HFFc6 (cell line): ENCODE data around the gene SLC4A5. TPM values are rescaled to one million over a fixed set of nuclear protein-coding genes. Genes with fewer than 3 reads are reported as not detected.

Source experiments
- DNase-seq: peaks from one replicate; pipeline ENCODE4 v3.0.0-alpha.2; 2018
- H3K27ac Mint-ChIP-seq: 2 replicates; pipeline ENCODE4 v1.8.0; 2020; ENCODE audit warnings: mild to moderate bottlenecking, mixed read lengths
- H3K27me3 Mint-ChIP-seq: 2 replicates; pipeline ENCODE4 v1.8.0; 2021; ENCODE audit warnings: mild to moderate bottlenecking, moderate library complexity, mixed read lengths; ENCODE audit not compliant: insufficient read depth
- H3K36me3 Mint-ChIP-seq: 2 replicates; pipeline ENCODE4 v1.8.0; 2021; ENCODE audit warnings: low read depth, mixed read lengths
- H3K4me1 Mint-ChIP-seq: 2 replicates; pipeline ENCODE4 v1.8.0; 2020; ENCODE audit warnings: low read depth, mixed read lengths
- H3K4me3 Mint-ChIP-seq: 2 replicates; pipeline ENCODE4 v1.8.0; 2020; ENCODE audit warnings: mild to moderate bottlenecking, moderate library complexity, mixed read lengths
- H3K9me3 Mint-ChIP-seq: 2 replicates; pipeline ENCODE4 v1.8.0; 2020; ENCODE audit warnings: mild to moderate bottlenecking, mixed read lengths
- total RNA-seq, 6 experiments: library from RNA; stranded (reverse); fragmentation: NEBNext Ultra II Directional; extraction: Animal tissue kit (Norgen Biotek cat#: 25700); gene quantifications; 2 replicates in 1 of 6; 3 replicates in 5 of 6; pipeline ENCODE4 v1.2.3, GENCODE V29; 2021
- TF ChIP-seq, protein P1 (sequence below): fragments of 200-600 bp; sonication (generic); IDR thresholded peaks from 2 replicates; pipeline ENCODE4 v1.5.0; 2021; ENCODE audit warnings: antibody characterized with exemption, mild to moderate bottlenecking

SLC4A5 gene
- total RNA-seq, 6 experiments from 2014 or later, result 0.19 to 0.40 (median 0.31) TPM; not detected in 3

DNA sequence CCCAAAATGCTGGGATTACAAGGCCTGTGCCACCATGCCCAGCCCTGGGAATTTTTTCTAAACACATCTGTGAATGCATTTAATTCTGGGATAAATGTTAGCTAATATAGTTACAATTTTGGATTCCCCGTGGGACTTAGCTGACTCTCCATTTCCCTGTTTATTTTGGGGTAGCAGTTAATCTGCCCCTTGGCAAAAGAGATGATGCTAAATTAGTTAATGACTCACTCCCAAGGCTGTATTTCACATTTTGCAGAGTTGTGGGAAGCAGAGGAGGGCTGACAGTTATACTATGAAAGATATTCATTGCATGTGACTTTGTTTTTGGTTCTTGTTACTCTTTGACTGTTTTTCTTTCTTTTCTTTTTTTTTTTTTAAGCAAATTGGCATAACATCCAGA, 141.6 kb downstream of the SLC4A5 start:
- H3K36me3 Mint-ChIP-seq, result peaks cover 16% of the 10 kb centered on the region
- H3K4me3 Mint-ChIP-seq, result peak overlapping the region; percentile 95
- H3K4me1 Mint-ChIP-seq, result peaks cover 54% of the 10 kb centered on the region
- TF ChIP-seq, protein P1, sequence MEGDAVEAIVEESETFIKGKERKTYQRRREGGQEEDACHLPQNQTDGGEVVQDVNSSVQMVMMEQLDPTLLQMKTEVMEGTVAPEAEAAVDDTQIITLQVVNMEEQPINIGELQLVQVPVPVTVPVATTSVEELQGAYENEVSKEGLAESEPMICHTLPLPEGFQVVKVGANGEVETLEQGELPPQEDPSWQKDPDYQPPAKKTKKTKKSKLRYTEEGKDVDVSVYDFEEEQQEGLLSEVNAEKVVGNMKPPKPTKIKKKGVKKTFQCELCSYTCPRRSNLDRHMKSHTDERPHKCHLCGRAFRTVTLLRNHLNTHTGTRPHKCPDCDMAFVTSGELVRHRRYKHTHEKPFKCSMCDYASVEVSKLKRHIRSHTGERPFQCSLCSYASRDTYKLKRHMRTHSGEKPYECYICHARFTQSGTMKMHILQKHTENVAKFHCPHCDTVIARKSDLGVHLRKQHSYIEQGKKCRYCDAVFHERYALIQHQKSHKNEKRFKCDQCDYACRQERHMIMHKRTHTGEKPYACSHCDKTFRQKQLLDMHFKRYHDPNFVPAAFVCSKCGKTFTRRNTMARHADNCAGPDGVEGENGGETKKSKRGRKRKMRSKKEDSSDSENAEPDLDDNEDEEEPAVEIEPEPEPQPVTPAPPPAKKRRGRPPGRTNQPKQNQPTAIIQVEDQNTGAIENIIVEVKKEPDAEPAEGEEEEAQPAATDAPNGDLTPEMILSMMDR, result no peak
- H3K27ac Mint-ChIP-seq, result peak overlapping the region; percentile 80
- DNase-seq, result peak; percentile 75
- H3K9me3 Mint-ChIP-seq, result no peaks in the 10 kb centered on the region
- H3K27me3 Mint-ChIP-seq, result peaks cover 8% of the 10 kb centered on the region

DNA sequence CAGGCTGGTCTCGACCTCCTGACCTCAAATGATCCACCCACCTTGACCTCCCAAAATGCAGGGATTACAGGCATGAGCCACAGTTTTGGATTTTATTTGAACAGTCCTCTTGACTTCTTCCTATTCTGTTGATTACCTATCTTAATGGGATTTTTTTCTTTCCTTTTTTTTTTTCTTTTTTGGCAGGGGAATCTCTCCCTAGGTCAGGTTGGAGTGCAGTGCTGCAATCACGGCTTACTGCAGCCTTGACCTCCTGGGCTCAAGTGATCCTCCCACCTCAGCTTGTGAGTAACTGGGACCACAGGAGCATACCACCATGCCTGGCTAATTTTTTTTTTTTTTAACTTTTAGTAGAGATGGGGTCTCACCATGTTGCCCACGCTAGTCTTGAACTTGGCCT, 142.0 kb downstream of the SLC4A5 start:
- DNase-seq, result no peak
- peaks cover 16% of the 10 kb centered on the region for H3K36me3 Mint-ChIP-seq
- H3K27me3 Mint-ChIP-seq, result peaks cover 8% of the 10 kb centered on the region
- peaks cover 51% of the 10 kb centered on the region for H3K4me1 Mint-ChIP-seq
- H3K4me3 Mint-ChIP-seq, result peak overlapping the region; percentile 95
- peak overlapping the region; percentile 80 for H3K27ac Mint-ChIP-seq
- TF ChIP-seq, protein P1, result no peak
- no peaks in the 10 kb centered on the region for H3K9me3 Mint-ChIP-seq

DNA sequence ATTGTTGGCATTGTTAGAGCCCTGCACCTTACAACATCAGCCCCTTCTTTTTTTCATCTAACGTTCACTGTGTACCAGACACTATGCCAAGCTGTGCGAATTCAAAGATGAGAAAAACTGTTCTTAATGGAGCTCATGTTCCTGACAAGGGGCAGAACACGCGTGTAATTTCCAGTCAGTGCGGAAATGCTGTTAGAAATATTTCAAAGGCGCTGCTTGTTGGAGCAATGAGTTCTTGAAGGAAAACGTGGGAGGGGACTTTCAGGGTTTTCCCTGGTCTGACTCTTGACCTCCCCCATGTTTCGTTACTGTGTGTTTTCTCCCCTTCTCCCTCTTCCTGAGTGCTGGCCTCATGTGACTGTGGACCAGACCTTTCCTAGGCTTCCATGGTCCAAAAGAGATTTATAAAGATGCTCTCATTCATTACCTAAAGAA, 143.3 kb downstream of the SLC4A5 start:
- TF ChIP-seq, protein P1, result no peak
- Mint-ChIP-seq H3K9me3 (no peaks in the 10 kb centered on the region), H3K27me3 (peaks cover 9% of the 10 kb centered on the region), H3K27ac (peak overlapping the region; percentile 100), H3K36me3 (peaks cover 16% of the 10 kb centered on the region), H3K4me3 (peak overlapping the region; percentile 95), H3K4me1 (peaks cover 41% of the 10 kb centered on the region)
- DNase-seq, result no peak

DNA sequence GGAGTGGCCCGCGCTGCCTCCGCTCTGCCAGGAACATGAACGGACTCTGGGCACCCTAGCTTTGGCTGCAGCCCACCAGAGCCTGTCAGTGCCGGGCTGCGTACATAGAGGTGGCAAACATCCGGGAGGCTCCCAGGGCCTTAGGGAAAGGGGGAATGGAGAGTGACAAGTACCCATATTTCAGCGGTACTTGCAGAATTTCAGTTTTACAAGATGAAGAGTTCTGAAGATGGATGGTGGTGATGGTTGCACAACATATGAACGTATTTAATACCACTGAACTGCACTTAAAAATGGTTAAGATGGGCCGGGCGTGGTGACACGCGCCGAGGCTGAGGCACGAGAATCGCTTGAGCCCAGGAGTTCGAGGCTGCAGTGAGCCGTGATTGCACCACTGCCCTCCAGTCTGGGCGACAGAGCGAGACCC, 143.9 kb downstream of the SLC4A5 start:
- peaks cover 9% of the 10 kb centered on the region for H3K27me3 Mint-ChIP-seq
- TF ChIP-seq, protein P1, result peak; percentile 44; the same call in 1 of the 2 replicates
- DNase-seq, result no peak
- peak overlapping the region; percentile 95 for H3K4me3 Mint-ChIP-seq
- peak overlapping the region; percentile 100 for H3K27ac Mint-ChIP-seq
- H3K36me3 Mint-ChIP-seq, result peaks cover 16% of the 10 kb centered on the region
- no peaks in the 10 kb centered on the region for H3K9me3 Mint-ChIP-seq
- peaks cover 41% of the 10 kb centered on the region for H3K4me1 Mint-ChIP-seq

DNA sequence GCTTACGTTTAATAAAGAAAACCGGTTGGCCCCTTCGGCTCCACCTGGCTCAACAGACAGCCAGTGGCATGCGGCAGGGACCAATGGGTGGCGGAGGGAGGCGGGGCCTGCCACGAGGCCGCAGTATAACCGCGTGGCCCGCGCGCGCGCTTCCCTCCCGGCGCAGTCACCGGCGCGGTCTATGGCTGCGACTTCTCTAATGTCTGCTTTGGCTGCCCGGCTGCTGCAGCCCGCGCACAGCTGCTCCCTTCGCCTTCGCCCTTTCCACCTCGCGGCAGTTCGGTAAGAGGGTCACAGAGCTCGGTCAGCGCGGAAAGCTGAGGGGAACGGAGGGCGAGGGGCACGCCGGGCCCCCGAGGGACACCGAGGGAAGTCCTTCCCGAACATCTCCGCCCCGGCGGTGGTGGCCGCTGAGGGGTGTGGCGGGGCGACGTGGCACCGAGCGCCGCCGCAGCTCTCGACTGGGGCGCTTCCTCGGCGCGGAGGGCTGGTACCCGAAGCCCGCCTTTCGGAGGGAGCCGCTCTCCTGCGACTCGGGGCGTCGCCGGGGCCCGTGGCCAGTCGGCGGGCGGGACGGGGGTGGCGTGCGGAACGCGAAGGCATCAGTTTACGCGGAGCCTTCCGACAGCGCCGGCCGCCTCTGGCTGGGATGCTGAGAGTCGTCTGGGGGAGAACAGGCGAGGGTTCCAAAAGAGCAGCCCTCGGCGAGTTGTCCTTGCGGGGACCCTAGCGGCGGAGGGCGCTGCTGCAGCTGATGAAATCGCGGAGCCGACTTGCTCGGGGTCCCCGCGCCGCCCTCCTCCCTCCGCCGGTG, 144.5 kb downstream of the SLC4A5 start, which contains the start of gene MTHFD2:
Gene MTHFD2 (plus strand): TSS at position 155 of the 814 bp plus-strand sequence. CDS start 27 bp downstream, at position 182.
- TF ChIP-seq, protein P1, result peak; percentile 88
- H3K36me3 Mint-ChIP-seq, result peaks cover 16% of the 10 kb centered on the region; the same call in 1 of the 2 replicates
- H3K4me3 Mint-ChIP-seq, result peak within 1 kb of the TSS; percentile 95
- H3K27me3 Mint-ChIP-seq, result peaks cover 9% of the 10 kb centered on the region
- H3K27ac Mint-ChIP-seq, result peak within 1 kb of the TSS; percentile 100
- peak; percentile 96 for DNase-seq
- H3K4me1 Mint-ChIP-seq, result peaks cover 41% of the 10 kb centered on the region
- no peaks in the 10 kb centered on the region for H3K9me3 Mint-ChIP-seq
